ENCODE data around the gene PDYN.

- TF ChIP-seq, protein P1, sequence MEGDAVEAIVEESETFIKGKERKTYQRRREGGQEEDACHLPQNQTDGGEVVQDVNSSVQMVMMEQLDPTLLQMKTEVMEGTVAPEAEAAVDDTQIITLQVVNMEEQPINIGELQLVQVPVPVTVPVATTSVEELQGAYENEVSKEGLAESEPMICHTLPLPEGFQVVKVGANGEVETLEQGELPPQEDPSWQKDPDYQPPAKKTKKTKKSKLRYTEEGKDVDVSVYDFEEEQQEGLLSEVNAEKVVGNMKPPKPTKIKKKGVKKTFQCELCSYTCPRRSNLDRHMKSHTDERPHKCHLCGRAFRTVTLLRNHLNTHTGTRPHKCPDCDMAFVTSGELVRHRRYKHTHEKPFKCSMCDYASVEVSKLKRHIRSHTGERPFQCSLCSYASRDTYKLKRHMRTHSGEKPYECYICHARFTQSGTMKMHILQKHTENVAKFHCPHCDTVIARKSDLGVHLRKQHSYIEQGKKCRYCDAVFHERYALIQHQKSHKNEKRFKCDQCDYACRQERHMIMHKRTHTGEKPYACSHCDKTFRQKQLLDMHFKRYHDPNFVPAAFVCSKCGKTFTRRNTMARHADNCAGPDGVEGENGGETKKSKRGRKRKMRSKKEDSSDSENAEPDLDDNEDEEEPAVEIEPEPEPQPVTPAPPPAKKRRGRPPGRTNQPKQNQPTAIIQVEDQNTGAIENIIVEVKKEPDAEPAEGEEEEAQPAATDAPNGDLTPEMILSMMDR (IDR thresholded peaks at IDR 0.05; ENCODE audit: borderline replicate concordance, extremely low read depth, low read length, poor library complexity, severe bottlenecking) = no peak
- TF ChIP-seq EZH2 (IDR thresholded peaks at IDR 0.05; ENCODE audit: borderline replicate concordance, low read depth, low read length, severe bottlenecking) = no peak
These were observed 16.7 kb upstream of the PDYN start for GRCh38 chr20:2010533-2010932.
